WTC11 (cell line): ENCODE results near the gene TAS2R16. TPM values are rescaled to one million over a fixed set of nuclear protein-coding genes. Genes with fewer than 3 reads are reported as not detected.

ENCODE experiments used
- ATAC-seq: fragments of 200-7000 bp; cut with Tn5 transposase; 2 replicates; pipeline ENCODE4 v1.10.0; 2021; ENCODE audit warnings: mild to moderate bottlenecking, moderate library complexity
- CTCF ChIA-PET: fragments of 300-600 bp; sonication (Branson Sonifier 250); formaldehyde crosslinking; loops from one replicate; lab custom pipeline; 2021; ENCODE audit warnings: antibody characterized with exemption; lab: Charles Lee
- POLR2A ChIA-PET: fragments of 350-600 bp; sonication (Branson Sonifier 250); formaldehyde crosslinking; loops from one replicate; lab custom pipeline; 2021; ENCODE audit warnings: antibody characterized with exemption; lab: Charles Lee
- DNase-seq: peaks from one replicate; pipeline ENCODE4 v3.0.0; 2021; ENCODE audit warnings: low spot score
- H3K27ac Mint-ChIP-seq: 2 replicates; pipeline ENCODE4 v1.8.0; 2021; ENCODE audit warnings: mixed read lengths
- H3K27me3 Mint-ChIP-seq: 2 replicates; pipeline ENCODE4 v1.8.0; 2021; ENCODE audit warnings: low read depth, mild to moderate bottlenecking, moderate library complexity, mixed read lengths
- H3K36me3 Mint-ChIP-seq: 2 replicates; pipeline ENCODE4 v1.8.0; 2021; ENCODE audit warnings: mixed read lengths
- H3K4me1 Mint-ChIP-seq: 2 replicates; pipeline ENCODE4 v1.8.0; 2022; ENCODE audit warnings: mixed read lengths
- H3K4me3 Mint-ChIP-seq: 2 replicates; pipeline ENCODE4 v1.8.0; 2021; ENCODE audit warnings: mild to moderate bottlenecking, moderate library complexity, mixed read lengths
- H3K9me3 Mint-ChIP-seq: 2 replicates; pipeline ENCODE4 v1.8.0; 2021; ENCODE audit warnings: mixed read lengths
- CREB1 ChIP-seq: sonication (generic); formaldehyde crosslinking; IDR thresholded peaks from 2 replicates; pipeline ENCODE4 v1.8.0; 2023; ENCODE audit warnings: mild to moderate bottlenecking, missing genetic modification reagents
- GRHL2 ChIP-seq: fragments of 250-450 bp; sonication (Bioruptor Pico); IDR thresholded peaks from 2 replicates; pipeline ENCODE4 v1.8.0; 2022; ENCODE audit warnings: mild to moderate bottlenecking, moderate library complexity; ENCODE audit not compliant: insufficient replicate concordance, severe bottlenecking
- IRF1 ChIP-seq: sonication (generic); formaldehyde crosslinking; IDR thresholded peaks from 2 replicates; pipeline ENCODE4 v1.8.0; 2023; ENCODE audit warnings: missing genetic modification reagents
- JAZF1 ChIP-seq: fragments of 250-450 bp; sonication (Bioruptor Pico); IDR thresholded peaks from 2 replicates; pipeline ENCODE4 v1.9.0; 2021; ENCODE audit warnings: moderate library complexity, mild to moderate bottlenecking, inconsistent platforms
- NFYB ChIP-seq: sonication (generic); formaldehyde crosslinking; conservative IDR thresholded peaks from 2 replicates; pipeline ENCODE4 v1.8.0; 2022; ENCODE audit warnings: low read depth, missing genetic modification reagents
- NR3C1 ChIP-seq: sonication (generic); formaldehyde crosslinking; conservative IDR thresholded peaks from 2 replicates; pipeline ENCODE4 v1.8.1; 2023; ENCODE audit warnings: low read depth, mild to moderate bottlenecking, missing genetic modification reagents
- OVOL2 ChIP-seq: fragments of 250-450 bp; sonication (Bioruptor Pico); IDR thresholded peaks from 2 replicates; pipeline ENCODE4 v1.9.0; 2021; ENCODE audit warnings: mild to moderate bottlenecking, borderline replicate concordance
- PRDM15 ChIP-seq: sonication (generic); formaldehyde crosslinking; IDR thresholded peaks from 2 replicates; pipeline ENCODE4 v1.8.0; 2022; ENCODE audit warnings: missing genetic modification reagents
- PREB ChIP-seq: sonication (generic); formaldehyde crosslinking; IDR thresholded peaks from 2 replicates; pipeline ENCODE4 v1.8.1; 2022; ENCODE audit warnings: mild to moderate bottlenecking, missing genetic modification reagents, moderate library complexity, borderline replicate concordance
- STAT6 ChIP-seq: sonication (generic); formaldehyde crosslinking; conservative IDR thresholded peaks from 2 replicates; pipeline ENCODE4 v1.8.1; 2023; ENCODE audit warnings: mild to moderate bottlenecking, low read depth, missing genetic modification reagents, moderate library complexity
- USF2 ChIP-seq: sonication (generic); formaldehyde crosslinking; IDR thresholded peaks from 2 replicates; pipeline ENCODE4 v1.8.1; 2023; ENCODE audit warnings: mild to moderate bottlenecking, missing genetic modification reagents, moderate library complexity
- ZMAT4 ChIP-seq: fragments of 250-450 bp; sonication (Bioruptor Pico); IDR thresholded peaks from 2 replicates; pipeline ENCODE4 v1.9.0; 2021; ENCODE audit warnings: mild to moderate bottlenecking
- ZNF396 ChIP-seq: fragments of 250-450 bp; sonication (Bioruptor Pico); IDR thresholded peaks from 2 replicates; pipeline ENCODE4 v1.8.0; 2021; ENCODE audit warnings: mild to moderate bottlenecking, moderate library complexity, borderline replicate concordance
- ZNF416 ChIP-seq: fragments of 250-450 bp; sonication (Bioruptor Pico); IDR thresholded peaks from 2 replicates; pipeline ENCODE4 v1.9.0; 2021; ENCODE audit warnings: mild to moderate bottlenecking, inconsistent platforms
- ZNF671 ChIP-seq: fragments of 250-450 bp; sonication (Bioruptor Pico); IDR thresholded peaks from 2 replicates; pipeline ENCODE4 v1.8.0; 2021; ENCODE audit warnings: mild to moderate bottlenecking
- total RNA-seq: library from RNA; stranded (reverse); gene quantifications from 3 replicates; pipeline ENCODE4 v1.2.3, GENCODE V29; 2021

The TAS2R16 gene
- total RNA-seq, 1 experiment from 2014 or later = not detected

GRCh38 chr7:122989041-122989440 lies 6.5 kb downstream of the TAS2R16 start:
- Mint-ChIP-seq H3K27ac (no peak overlapping the region), H3K9me3 (no peaks in the 10 kb centered on the region), H3K27me3 (no peaks in the 10 kb centered on the region), H3K4me3 (no peak overlapping the region), H3K4me1 (peaks cover 7% of the 10 kb centered on the region; the same call in 1 of the 2 replicates), H3K36me3 (no peaks in the 10 kb centered on the region)
- ChIA-PET POLR2A (no interaction called here), CTCF (no interaction called here)
- ATAC-seq (no peak), DNase-seq (no peak)
- TF ChIP-seq NFYB (CRISPR knock-in tag) (no peak), JAZF1 (no peak)

GRCh38 chr7:122988333-122988732 lies 7.2 kb downstream of the TAS2R16 start:
- Mint-ChIP-seq H3K36me3 (no peaks in the 10 kb centered on the region), H3K27ac (no peak overlapping the region), H3K9me3 (no peaks in the 10 kb centered on the region)
- DNase-seq (no peak), ATAC-seq (no peak)
- POLR2A ChIA-PET = no interaction called here
- TF ChIP-seq NR3C1 (CRISPR knock-in tag) (no peak), ZNF416 (no peak), ZMAT4 (CRISPR knock-in tag) (no peak), STAT6 (CRISPR knock-in tag) (no peak), ZNF396 (CRISPR knock-in tag) (no peak), CREB1 (no peak), PRDM15 (no peak), OVOL2 (no peak), JAZF1 (no peak), USF2 (CRISPR knock-in tag) (no peak), PREB (CRISPR knock-in tag) (no peak), ZNF671 (no peak), GRHL2 (CRISPR knock-in tag) (no peak), IRF1 (CRISPR knock-in tag) (no peak)
- TF ChIP-seq, all 79 proteins: peak for 0
- Mint-ChIP-seq H3K4me1 (peaks cover 8% of the 10 kb centered on the region; the same call in 1 of the 2 replicates), H3K27me3 (no peaks in the 10 kb centered on the region), H3K4me3 (no peak overlapping the region)
- CTCF ChIA-PET = no interaction called here
